Stimulated activated CD8-positive, alpha-beta memory T cell treated with anti-CD3 and anti-CD28 coated beads, Interleukin-15, amount 100 ng/mL, for 48 hours (primary cell): Measurements from ENCODE around the gene NCF1.
"Not testable (repeated sequence)": the region's sequence is repeated elsewhere in the genome, so short reads cannot be mapped to it uniquely, and the experiment has no call there.

Source experiments
- DNase-seq, 2 donors: peaks; one replicate each; pipeline ENCODE4 v3.0.0-alpha.2; 2020; ENCODE audit warnings: low read depth in 2 of 2

NCF1 gene

GRCh38 chr7:74773760-74774750 is at the start of gene NCF1:
TSS of gene NCF1 (plus strand) at chr7:74774011. CDS start at chr7:74774032, 21 bp downstream.
- DNase-seq = not testable (repeated sequence)

GRCh38 chr7:74725840-74726239 is 48.0 kb upstream of the NCF1 start:
- DNase-seq = no peak

GRCh38 chr7:74726309-74727101 is 47.3 kb upstream of the NCF1 start:
- DNase-seq = no peak

GRCh38 chr7:74728686-74729085 is 45.1 kb upstream of the NCF1 start:
- not testable (repeated sequence) for DNase-seq

- not testable (repeated sequence) for DNase-seq
These were observed 43.6 kb upstream of the NCF1 start for GRCh38 chr7:74730186-74730585.

- not testable (repeated sequence) for DNase-seq
These were observed 33.7 kb upstream of the NCF1 start for GRCh38 chr7:74739974-74740703.

GRCh38 chr7:74743936-74744557 is 29.8 kb upstream of the NCF1 start:
- not testable (repeated sequence) for DNase-seq

GRCh38 chr7:74753921-74754482 is 19.8 kb upstream of the NCF1 start:
- not testable (repeated sequence) for DNase-seq

- DNase-seq = not testable (repeated sequence)
These were observed 17.1 kb upstream of the NCF1 start for GRCh38 chr7:74756673-74757072.

GRCh38 chr7:74758268-74758667 is 15.5 kb upstream of the NCF1 start:
- not testable (repeated sequence) for DNase-seq

- not testable (repeated sequence) for DNase-seq
These were observed 14.8 kb upstream of the NCF1 start for GRCh38 chr7:74758982-74759381.

- not testable (repeated sequence) for DNase-seq
These were observed 8.4 kb upstream of the NCF1 start for GRCh38 chr7:74765205-74765918.

- DNase-seq = not testable (repeated sequence)
These were observed 7.3 kb upstream of the NCF1 start for GRCh38 chr7:74766509-74766908.

GRCh38 chr7:74766991-74767390 is 6.8 kb upstream of the NCF1 start:
- DNase-seq = not testable (repeated sequence)

- not testable (repeated sequence) for DNase-seq
These were observed 3.7 kb upstream of the NCF1 start for GRCh38 chr7:74770062-74770461.

GRCh38 chr7:74772093-74772492 is 1.7 kb upstream of the NCF1 start:
- not testable (repeated sequence) for DNase-seq

- not testable (repeated sequence) for DNase-seq
These were observed 1.3 kb downstream of the NCF1 start for GRCh38 chr7:74775111-74775510.

GRCh38 chr7:74779053-74779452 is 5.2 kb downstream of the NCF1 start:
- DNase-seq = not testable (repeated sequence)

- DNase-seq = not testable (repeated sequence)
These were observed 7.9 kb downstream of the NCF1 start for GRCh38 chr7:74781746-74782145.

- not testable (repeated sequence) for DNase-seq
These were observed 9.8 kb downstream of the NCF1 start for GRCh38 chr7:74783595-74783994.
